ENCODE measurements around the gene JAGN1. TPM values are rescaled to one million over a fixed set of nuclear protein-coding genes. Genes with fewer than 3 reads are reported as not detected.
"Not testable (repeated sequence)": the region's sequence is repeated elsewhere in the genome, so short reads cannot be mapped to it uniquely, and the experiment has no call there.

Gene JAGN1
- total and polyA plus RNA-seq, 2 experiments from 2014 or later = 61.4 to 83.5 TPM

DNA sequence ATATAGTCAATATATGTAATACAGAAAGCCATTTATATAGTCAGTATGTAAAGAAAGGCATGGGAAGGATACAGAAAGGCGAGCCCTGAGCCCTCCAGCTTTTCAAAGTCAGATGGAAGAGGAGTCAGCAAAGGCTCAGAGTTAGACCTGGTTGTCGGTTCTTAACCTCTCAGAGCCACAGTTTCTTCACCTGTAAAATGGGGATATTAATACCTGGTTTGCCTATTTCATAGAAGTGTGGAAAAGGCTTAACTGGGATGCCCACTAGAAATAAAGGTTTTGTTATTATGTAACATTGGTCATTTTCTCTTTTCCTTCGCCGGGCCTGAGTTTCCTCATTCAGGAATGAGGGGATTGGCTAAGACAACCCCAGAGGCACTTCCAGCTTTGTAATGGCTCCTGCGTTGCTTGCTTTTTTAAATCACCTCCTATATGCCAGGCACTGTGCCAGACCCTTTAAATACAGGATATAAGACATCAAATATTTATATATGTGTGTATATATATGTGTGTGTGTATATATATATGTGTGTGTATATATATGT lies 45.6 kb downstream of the JAGN1 start:
- WGBS (ENCODE audit: low lambda C conversion rate, missing lambda C conversion rate) = 96% methylated on average over 5 of the region's 5 CpGs
- no peaks in the 10 kb centered on the region for H3K9me3 ChIP-seq (ENCODE audit: low read depth)
- H4K20me1 ChIP-seq (ENCODE audit: insufficient read depth, poor library complexity, severe bottlenecking) = no peaks in the 10 kb centered on the region
- no peak overlapping the region for H3K4me3 ChIP-seq
- peak overlapping the region; percentile 99 for H3K4me2 ChIP-seq
- H3K9me2 ChIP-seq (replicated peaks; ENCODE audit: insufficient read depth) = no peaks in the 10 kb centered on the region
- H2AFZ ChIP-seq = no peak overlapping the region
- no peak for DNase-seq (ENCODE audit: low spot score)
- H3K27ac ChIP-seq = no peak overlapping the region
- TF ChIP-seq, protein P1, sequence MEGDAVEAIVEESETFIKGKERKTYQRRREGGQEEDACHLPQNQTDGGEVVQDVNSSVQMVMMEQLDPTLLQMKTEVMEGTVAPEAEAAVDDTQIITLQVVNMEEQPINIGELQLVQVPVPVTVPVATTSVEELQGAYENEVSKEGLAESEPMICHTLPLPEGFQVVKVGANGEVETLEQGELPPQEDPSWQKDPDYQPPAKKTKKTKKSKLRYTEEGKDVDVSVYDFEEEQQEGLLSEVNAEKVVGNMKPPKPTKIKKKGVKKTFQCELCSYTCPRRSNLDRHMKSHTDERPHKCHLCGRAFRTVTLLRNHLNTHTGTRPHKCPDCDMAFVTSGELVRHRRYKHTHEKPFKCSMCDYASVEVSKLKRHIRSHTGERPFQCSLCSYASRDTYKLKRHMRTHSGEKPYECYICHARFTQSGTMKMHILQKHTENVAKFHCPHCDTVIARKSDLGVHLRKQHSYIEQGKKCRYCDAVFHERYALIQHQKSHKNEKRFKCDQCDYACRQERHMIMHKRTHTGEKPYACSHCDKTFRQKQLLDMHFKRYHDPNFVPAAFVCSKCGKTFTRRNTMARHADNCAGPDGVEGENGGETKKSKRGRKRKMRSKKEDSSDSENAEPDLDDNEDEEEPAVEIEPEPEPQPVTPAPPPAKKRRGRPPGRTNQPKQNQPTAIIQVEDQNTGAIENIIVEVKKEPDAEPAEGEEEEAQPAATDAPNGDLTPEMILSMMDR (IDR thresholded peaks at IDR 0.05; ENCODE audit: poor library complexity) = no peak
- TF ChIP-seq EZH2phosphoT487 (IDR thresholded peaks at IDR 0.05; ENCODE audit: low read depth, severe bottlenecking, unreplicated experiment) (no peak), EZH2 (IDR thresholded peaks at IDR 0.05; ENCODE audit: borderline replicate concordance) (no peak)
- H3K27me3 ChIP-seq = no peaks in the 10 kb centered on the region
- H3K36me3 ChIP-seq (replicated peaks; ENCODE audit: insufficient read depth, low read depth) = no peaks in the 10 kb centered on the region
- H3K79me2 ChIP-seq = peaks cover 26% of the 10 kb centered on the region
- peaks cover 29% of the 10 kb centered on the region for H3K4me1 ChIP-seq (ENCODE audit: insufficient read depth)

DNA sequence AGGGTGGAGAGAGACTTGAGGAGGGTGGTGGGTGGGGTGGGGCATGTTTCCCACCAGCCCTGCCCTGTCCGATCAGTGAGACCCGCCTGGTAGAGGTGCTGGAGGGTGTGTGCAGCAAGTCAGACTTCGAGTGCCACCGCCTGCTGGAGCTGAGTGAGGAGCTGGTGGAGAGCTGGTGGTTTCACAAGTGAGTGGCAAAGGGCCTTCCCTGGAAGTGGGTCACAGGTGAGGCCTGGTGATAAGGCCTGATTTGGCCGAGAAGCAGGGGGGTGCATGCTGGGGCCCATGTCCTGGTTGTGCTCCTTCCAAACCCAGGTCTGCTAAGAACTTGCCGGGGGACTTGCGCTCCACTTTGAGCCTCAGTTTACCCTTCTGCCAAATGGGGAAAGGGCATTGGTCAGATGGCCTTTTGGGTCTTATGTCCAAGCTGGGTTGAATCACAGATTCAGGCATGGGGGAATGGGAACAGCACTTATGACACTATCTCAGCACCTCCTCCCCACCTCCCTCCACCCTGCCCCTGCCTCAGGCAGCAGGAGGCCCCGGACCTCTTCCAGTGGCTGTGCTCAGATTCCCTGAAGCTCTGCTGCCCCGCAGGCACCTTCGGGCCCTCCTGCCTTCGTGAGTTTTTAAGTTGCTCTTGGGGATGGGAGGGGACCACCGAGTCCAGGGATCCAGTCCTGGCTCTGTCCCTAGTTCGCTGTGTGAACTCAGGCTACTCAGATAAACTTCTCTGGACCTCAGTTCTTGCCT lies 47.3 kb downstream of the JAGN1 start:
- no peak overlapping the region for H2AFZ ChIP-seq
- no peaks in the 10 kb centered on the region for H3K9me3 ChIP-seq (ENCODE audit: low read depth)
- H3K79me2 ChIP-seq = peaks cover 26% of the 10 kb centered on the region
- H4K20me1 ChIP-seq (ENCODE audit: insufficient read depth, poor library complexity, severe bottlenecking) = no peaks in the 10 kb centered on the region
- peaks cover 22% of the 10 kb centered on the region for H3K4me1 ChIP-seq (ENCODE audit: insufficient read depth)
- no peaks in the 10 kb centered on the region for H3K27me3 ChIP-seq
- no peaks in the 10 kb centered on the region for H3K36me3 ChIP-seq (replicated peaks; ENCODE audit: insufficient read depth, low read depth)
- no peak overlapping the region for H3K4me3 ChIP-seq
- no peak overlapping the region for H3K4me2 ChIP-seq
- no peaks in the 10 kb centered on the region for H3K9me2 ChIP-seq (replicated peaks; ENCODE audit: insufficient read depth)
- H3K27ac ChIP-seq = no peak overlapping the region
- no peak for TF ChIP-seq EZH2 (IDR thresholded peaks at IDR 0.05; ENCODE audit: borderline replicate concordance)
- TF ChIP-seq, protein P1 (IDR thresholded peaks at IDR 0.05; ENCODE audit: poor library complexity) = no peak
- TF ChIP-seq EZH2phosphoT487 (IDR thresholded peaks at IDR 0.05; ENCODE audit: low read depth, severe bottlenecking, unreplicated experiment) = no peak
- no peak for DNase-seq (ENCODE audit: low spot score)
- WGBS (ENCODE audit: low lambda C conversion rate, missing lambda C conversion rate) = 95% methylated on average over 11 of the region's 13 CpGs

DNA sequence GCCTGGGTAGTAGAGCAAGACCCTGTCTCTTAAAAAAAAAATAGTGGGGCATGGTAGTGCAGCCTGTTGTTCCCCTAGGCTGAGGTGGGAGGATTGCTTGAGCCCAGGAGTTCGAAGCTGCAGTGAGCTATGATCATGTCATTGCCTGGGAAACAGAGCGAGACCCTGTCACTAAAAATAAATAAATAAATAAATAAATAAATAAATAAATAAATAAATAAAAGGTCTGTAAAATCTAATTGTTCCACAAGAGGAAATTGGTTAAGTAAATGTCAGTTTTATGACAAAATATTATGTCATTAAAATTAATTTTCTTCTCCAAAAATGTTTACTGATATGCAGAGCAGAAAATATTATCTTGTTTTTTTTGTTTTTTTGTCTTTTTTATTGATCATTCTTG lies 48.6 kb downstream of the JAGN1 start:
- Histone ChIP-seq H3K4me3 (no peak overlapping the region), H3K4me2 (no peak overlapping the region), H3K9me2 (replicated peaks; ENCODE audit: insufficient read depth) (no peaks in the 10 kb centered on the region), H3K36me3 (replicated peaks; ENCODE audit: insufficient read depth, low read depth) (no peaks in the 10 kb centered on the region), H3K4me1 (ENCODE audit: insufficient read depth) (peaks cover 15% of the 10 kb centered on the region), H4K20me1 (ENCODE audit: insufficient read depth, poor library complexity, severe bottlenecking) (no peaks in the 10 kb centered on the region), H2AFZ (no peak overlapping the region), H3K79me2 (peaks cover 26% of the 10 kb centered on the region), H3K27ac (no peak overlapping the region), H3K27me3 (no peaks in the 10 kb centered on the region), H3K9me3 (ENCODE audit: low read depth) (no peaks in the 10 kb centered on the region)
- DNase-seq (ENCODE audit: low spot score) = no peak
- 95% methylated on average over 2 of the region's 2 CpGs for WGBS (ENCODE audit: low lambda C conversion rate, missing lambda C conversion rate)
- TF ChIP-seq, protein P1 (IDR thresholded peaks at IDR 0.05; ENCODE audit: poor library complexity) = no peak
- TF ChIP-seq EZH2phosphoT487 (IDR thresholded peaks at IDR 0.05; ENCODE audit: low read depth, severe bottlenecking, unreplicated experiment) (no peak), EZH2 (IDR thresholded peaks at IDR 0.05; ENCODE audit: borderline replicate concordance) (no peak)

DNA sequence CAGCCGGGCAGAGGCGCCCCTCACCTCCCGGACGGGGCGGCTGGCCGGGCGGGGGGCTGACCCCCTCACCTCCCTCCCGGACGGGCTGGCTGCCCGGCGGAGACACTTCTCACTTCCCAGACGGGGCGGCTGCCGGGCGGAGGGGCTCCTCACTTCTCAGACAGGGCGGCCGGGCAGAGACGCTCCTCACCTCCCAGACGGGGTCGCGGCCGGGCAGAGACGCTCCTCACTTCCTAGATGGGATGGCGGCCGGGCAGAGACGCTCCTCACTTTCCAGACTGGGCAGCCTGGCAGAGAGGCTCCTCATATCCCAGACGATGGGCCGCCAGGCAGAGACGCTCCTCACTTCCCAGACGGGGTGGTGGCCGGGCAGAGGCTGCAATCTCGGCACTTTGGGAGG lies 49.5 kb downstream of the JAGN1 start:
- not testable (repeated sequence) for H3K9me3 ChIP-seq (ENCODE audit: low read depth); H3K27ac ChIP-seq; H4K20me1 ChIP-seq (ENCODE audit: insufficient read depth, poor library complexity, severe bottlenecking); H3K4me1 ChIP-seq (ENCODE audit: insufficient read depth); H3K9me2 ChIP-seq (replicated peaks; ENCODE audit: insufficient read depth); H3K4me2 ChIP-seq; H2AFZ ChIP-seq; H3K36me3 ChIP-seq (replicated peaks; ENCODE audit: insufficient read depth, low read depth); DNase-seq (ENCODE audit: low spot score); H3K4me3 ChIP-seq; H3K27me3 ChIP-seq
- WGBS (ENCODE audit: low lambda C conversion rate, missing lambda C conversion rate) = 97% methylated on average over 23 of the region's 32 CpGs
- peaks cover 18% of the 10 kb centered on the region for H3K79me2 ChIP-seq

All from hepatocyte (in vitro differentiated cells).